GM12892 (cell line): ENCODE results near the gene KRT28.

Experiments used
- POLR2A ChIP-seq: IDR thresholded peaks from 2 replicates; pipeline ENCODE4 v1.6.1; 2011; ENCODE audit warnings: low read depth, low read length, control low read depth
- POLR2AphosphoS5 ChIP-seq: IDR thresholded peaks from 2 replicates; pipeline ENCODE4 v1.6.1; 2011; ENCODE audit warnings: low read depth, low read length, control low read depth
- TAF1 ChIP-seq: IDR thresholded peaks from 2 replicates; pipeline ENCODE4 v1.6.1; 2011; ENCODE audit warnings: low read depth, mild to moderate bottlenecking, control low read depth, low read length, borderline replicate concordance

DNA sequence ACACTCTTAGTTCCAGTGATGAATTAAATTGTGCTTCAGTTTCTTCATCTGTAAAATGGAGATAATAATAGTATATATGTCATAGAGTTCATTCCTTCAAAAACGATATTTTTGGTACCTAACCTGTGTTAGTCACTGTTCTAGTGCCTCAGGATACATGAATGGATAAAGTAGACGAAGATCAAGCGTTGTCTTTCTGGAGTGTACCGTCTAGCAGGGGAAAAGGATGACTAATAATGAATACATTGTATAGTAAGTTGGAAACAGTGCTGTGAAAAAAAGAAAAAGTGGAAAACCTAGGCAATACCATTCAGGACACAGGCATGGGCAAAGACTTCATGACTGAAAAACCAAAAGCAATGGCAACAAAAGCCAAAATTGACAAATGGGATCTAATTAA is 14.0 kb upstream of the KRT28 start:
- TF ChIP-seq TAF1 (no peak), POLR2A (no peak), POLR2AphosphoS5 (no peak)
